NB4 (cell line): Measurements from ENCODE around the gene COQ2.

ENCODE experiments used
- MYC ChIP-seq: IDR thresholded peaks from 2 replicates; pipeline ENCODE4 v1.6.1; 2011; ENCODE audit warnings: low read depth, low read length
- POLR2A ChIP-seq: IDR thresholded peaks from 2 replicates; pipeline ENCODE4 v1.6.1; 2011; ENCODE audit warnings: mild to moderate bottlenecking; ENCODE audit not compliant: insufficient read length; ENCODE audit errors: extremely low read depth
- TF ChIP-seq, protein P1 (sequence below): IDR thresholded peaks from one replicate; pipeline ENCODE4 v1.5.1; 2012; ENCODE audit warnings: low read depth, low read length
- TF ChIP-seq, protein P2 (sequence below): IDR thresholded peaks from 2 replicates; pipeline ENCODE4 v1.6.1; 2011; ENCODE audit warnings: low read depth, low read length

DNA sequence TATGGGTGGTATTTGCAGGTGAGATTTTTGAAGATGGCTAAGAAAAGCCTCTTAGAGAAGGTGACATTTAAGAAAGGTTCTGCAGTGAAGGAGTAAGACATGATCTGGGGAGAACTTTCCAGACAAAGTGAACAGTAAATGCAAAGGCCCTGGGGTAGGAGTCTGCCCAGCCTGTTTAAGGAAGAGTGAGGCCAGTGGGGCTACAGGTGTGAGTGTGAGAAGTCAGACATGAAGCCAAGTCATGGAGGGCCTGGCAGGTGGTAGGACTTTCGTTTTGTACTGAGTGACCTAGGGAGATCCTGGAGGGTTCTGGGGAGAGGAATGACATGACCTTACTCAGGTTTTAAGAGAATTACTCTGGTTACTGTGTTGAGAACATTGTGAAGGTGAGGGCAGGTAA is 21.5 kb downstream of the COQ2 start:
- TF ChIP-seq, protein P1, sequence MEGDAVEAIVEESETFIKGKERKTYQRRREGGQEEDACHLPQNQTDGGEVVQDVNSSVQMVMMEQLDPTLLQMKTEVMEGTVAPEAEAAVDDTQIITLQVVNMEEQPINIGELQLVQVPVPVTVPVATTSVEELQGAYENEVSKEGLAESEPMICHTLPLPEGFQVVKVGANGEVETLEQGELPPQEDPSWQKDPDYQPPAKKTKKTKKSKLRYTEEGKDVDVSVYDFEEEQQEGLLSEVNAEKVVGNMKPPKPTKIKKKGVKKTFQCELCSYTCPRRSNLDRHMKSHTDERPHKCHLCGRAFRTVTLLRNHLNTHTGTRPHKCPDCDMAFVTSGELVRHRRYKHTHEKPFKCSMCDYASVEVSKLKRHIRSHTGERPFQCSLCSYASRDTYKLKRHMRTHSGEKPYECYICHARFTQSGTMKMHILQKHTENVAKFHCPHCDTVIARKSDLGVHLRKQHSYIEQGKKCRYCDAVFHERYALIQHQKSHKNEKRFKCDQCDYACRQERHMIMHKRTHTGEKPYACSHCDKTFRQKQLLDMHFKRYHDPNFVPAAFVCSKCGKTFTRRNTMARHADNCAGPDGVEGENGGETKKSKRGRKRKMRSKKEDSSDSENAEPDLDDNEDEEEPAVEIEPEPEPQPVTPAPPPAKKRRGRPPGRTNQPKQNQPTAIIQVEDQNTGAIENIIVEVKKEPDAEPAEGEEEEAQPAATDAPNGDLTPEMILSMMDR: no peak
- TF ChIP-seq POLR2A (no peak), MYC (no peak)
- TF ChIP-seq, protein P2, sequence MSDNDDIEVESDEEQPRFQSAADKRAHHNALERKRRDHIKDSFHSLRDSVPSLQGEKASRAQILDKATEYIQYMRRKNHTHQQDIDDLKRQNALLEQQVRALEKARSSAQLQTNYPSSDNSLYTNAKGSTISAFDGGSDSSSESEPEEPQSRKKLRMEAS: no peak
